Glutamatergic neuron (in vitro differentiated cells): ENCODE measurements around the gene NKIRAS1. TPM values are rescaled to one million over a fixed set of nuclear protein-coding genes. Genes with fewer than 3 reads are reported as not detected.

Experiments used
- DNase-seq: peaks from one replicate; pipeline ENCODE4 v3.0.0; 2022
- H3K27ac Mint-ChIP-seq: one replicate; pipeline ENCODE4 v1.8.0; 2020; ENCODE audit warnings: mild to moderate bottlenecking, mixed read lengths, inconsistent platforms; ENCODE audit not compliant: unreplicated experiment
- H3K27me3 Mint-ChIP-seq: one replicate; pipeline ENCODE4 v1.8.0; 2020; ENCODE audit warnings: mild to moderate bottlenecking, moderate library complexity, mixed read lengths, inconsistent platforms; ENCODE audit not compliant: unreplicated experiment
- H3K36me3 Mint-ChIP-seq: one replicate; pipeline ENCODE4 v1.8.0; 2020; ENCODE audit warnings: mild to moderate bottlenecking, mixed read lengths, inconsistent platforms; ENCODE audit not compliant: unreplicated experiment
- H3K4me1 Mint-ChIP-seq: one replicate; pipeline ENCODE4 v1.8.0; 2020; ENCODE audit warnings: mild to moderate bottlenecking, low read depth, mixed read lengths, inconsistent platforms; ENCODE audit not compliant: unreplicated experiment
- H3K4me3 Mint-ChIP-seq: one replicate; pipeline ENCODE4 v1.8.0; 2020; ENCODE audit warnings: mild to moderate bottlenecking, mixed read lengths, inconsistent platforms; ENCODE audit not compliant: unreplicated experiment
- H3K9me3 Mint-ChIP-seq: one replicate; pipeline ENCODE4 v1.8.0; 2020; ENCODE audit warnings: mild to moderate bottlenecking, moderate library complexity, mixed read lengths, inconsistent platforms; ENCODE audit not compliant: unreplicated experiment
- CTCF ChIP-seq: fragments of 200-600 bp; sonication (generic); IDR thresholded peaks from one replicate; pipeline ENCODE4 v1.5.0; 2021; ENCODE audit not compliant: partially characterized antibody, unreplicated experiment
- total RNA-seq: library from RNA; stranded (reverse); fragmentation: NEBNext Ultra II Directional; extraction: Animal tissue kit (Norgen Biotek cat#: 25700); gene quantifications from one replicate; pipeline ENCODE4 v1.2.1, GENCODE V29; 2021; ENCODE audit not compliant: unreplicated experiment

The NKIRAS1 gene
- total RNA-seq, 1 donor from 2014 or later, result 12.6 TPM

- no peak for TF ChIP-seq CTCF
- peaks cover 2% of the 10 kb centered on the region for H3K27me3 Mint-ChIP-seq
- no peaks in the 10 kb centered on the region for H3K36me3 Mint-ChIP-seq
- H3K4me3 Mint-ChIP-seq, result no peak overlapping the region
- peaks cover 22% of the 10 kb centered on the region for H3K4me1 Mint-ChIP-seq
- H3K27ac Mint-ChIP-seq, result no peak overlapping the region
- no peak for DNase-seq
- peaks cover 3% of the 10 kb centered on the region for H3K9me3 Mint-ChIP-seq
Measured at GRCh38 chr3:23867838-23868237, 49.0 kb downstream of the NKIRAS1 start.

GRCh38 chr3:23867400-23867799, 49.4 kb downstream of the NKIRAS1 start:
- TF ChIP-seq CTCF, result no peak
- peaks cover 3% of the 10 kb centered on the region for H3K9me3 Mint-ChIP-seq
- H3K4me3 Mint-ChIP-seq, result no peak overlapping the region
- H3K27ac Mint-ChIP-seq, result no peak overlapping the region
- H3K36me3 Mint-ChIP-seq, result no peaks in the 10 kb centered on the region
- DNase-seq, result no peak
- peaks cover 22% of the 10 kb centered on the region for H3K4me1 Mint-ChIP-seq
- peaks cover 2% of the 10 kb centered on the region for H3K27me3 Mint-ChIP-seq

GRCh38 chr3:23865595-23866396, 51.0 kb downstream of the NKIRAS1 start:
- Mint-ChIP-seq H3K36me3 (no peaks in the 10 kb centered on the region), H3K4me3 (no peak overlapping the region), H3K4me1 (peaks cover 30% of the 10 kb centered on the region), H3K9me3 (peaks cover 8% of the 10 kb centered on the region), H3K27ac (peak overlapping the region; percentile 52), H3K27me3 (peaks cover 2% of the 10 kb centered on the region)
- DNase-seq, result no peak
- TF ChIP-seq CTCF, result no peak

GRCh38 chr3:23864931-23865330, 51.9 kb downstream of the NKIRAS1 start:
- Mint-ChIP-seq H3K9me3 (peaks cover 8% of the 10 kb centered on the region), H3K27ac (no peak overlapping the region), H3K4me3 (no peak overlapping the region), H3K27me3 (peaks cover 2% of the 10 kb centered on the region), H3K36me3 (no peaks in the 10 kb centered on the region), H3K4me1 (peaks cover 28% of the 10 kb centered on the region)
- DNase-seq, result no peak
- TF ChIP-seq CTCF, result no peak

- Mint-ChIP-seq H3K27me3 (peaks cover 2% of the 10 kb centered on the region), H3K4me3 (no peak overlapping the region), H3K36me3 (no peaks in the 10 kb centered on the region), H3K27ac (no peak overlapping the region), H3K9me3 (peaks cover 8% of the 10 kb centered on the region), H3K4me1 (peaks cover 32% of the 10 kb centered on the region)
- DNase-seq, result no peak
- no peak for TF ChIP-seq CTCF
Measured at GRCh38 chr3:23863060-23863459, 53.7 kb downstream of the NKIRAS1 start.
